B cell (primary cell): Measurements from ENCODE around the gene KCNQ1OT1.

ENCODE experiments used
- EZH2 ChIP-seq: IDR thresholded peaks from 2 replicates; pipeline ENCODE4 v1.6.1; 2012; ENCODE audit warnings: borderline replicate concordance, low read depth, mild to moderate bottlenecking, moderate library complexity, low read length; ENCODE audit not compliant: insufficient read depth, poor library complexity, severe bottlenecking
- TF ChIP-seq, protein P1 (sequence below): fragments of 200-600 bp; IDR thresholded peaks from one replicate; pipeline ENCODE4 v1.8.0; 2022; ENCODE audit warnings: antibody characterized with exemption, mild to moderate bottlenecking

- TF ChIP-seq, protein P1, sequence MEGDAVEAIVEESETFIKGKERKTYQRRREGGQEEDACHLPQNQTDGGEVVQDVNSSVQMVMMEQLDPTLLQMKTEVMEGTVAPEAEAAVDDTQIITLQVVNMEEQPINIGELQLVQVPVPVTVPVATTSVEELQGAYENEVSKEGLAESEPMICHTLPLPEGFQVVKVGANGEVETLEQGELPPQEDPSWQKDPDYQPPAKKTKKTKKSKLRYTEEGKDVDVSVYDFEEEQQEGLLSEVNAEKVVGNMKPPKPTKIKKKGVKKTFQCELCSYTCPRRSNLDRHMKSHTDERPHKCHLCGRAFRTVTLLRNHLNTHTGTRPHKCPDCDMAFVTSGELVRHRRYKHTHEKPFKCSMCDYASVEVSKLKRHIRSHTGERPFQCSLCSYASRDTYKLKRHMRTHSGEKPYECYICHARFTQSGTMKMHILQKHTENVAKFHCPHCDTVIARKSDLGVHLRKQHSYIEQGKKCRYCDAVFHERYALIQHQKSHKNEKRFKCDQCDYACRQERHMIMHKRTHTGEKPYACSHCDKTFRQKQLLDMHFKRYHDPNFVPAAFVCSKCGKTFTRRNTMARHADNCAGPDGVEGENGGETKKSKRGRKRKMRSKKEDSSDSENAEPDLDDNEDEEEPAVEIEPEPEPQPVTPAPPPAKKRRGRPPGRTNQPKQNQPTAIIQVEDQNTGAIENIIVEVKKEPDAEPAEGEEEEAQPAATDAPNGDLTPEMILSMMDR: no peak
- no peak for TF ChIP-seq EZH2
Observed at GRCh38 chr11:2590965-2591754, 108.6 kb downstream of the KCNQ1OT1 start.
